H1 (cell line): ENCODE data around the gene NAGLU. TPM values are rescaled to one million over a fixed set of nuclear protein-coding genes. Genes with fewer than 3 reads are reported as not detected.

Experiments used
- ATF2 ChIP-seq: IDR thresholded peaks from 2 replicates; pipeline ENCODE4 v1.6.1; 2012; ENCODE audit warnings: low read length, inconsistent platforms
- NANOG ChIP-seq: IDR thresholded peaks from 2 replicates; pipeline ENCODE4 v1.6.1; 2011; ENCODE audit warnings: low read length, low read depth, mild to moderate bottlenecking, inconsistent platforms; ENCODE audit not compliant: insufficient read depth, poor library complexity, severe bottlenecking
- POU5F1 ChIP-seq: IDR thresholded peaks from 2 replicates; pipeline ENCODE4 v1.6.1; 2011; ENCODE audit warnings: low read depth, mild to moderate bottlenecking, low read length, moderate library complexity
- SIRT6 ChIP-seq: IDR thresholded peaks from one replicate; pipeline ENCODE4 v1.7.1; 2012; ENCODE audit warnings: low read length, inconsistent platforms
- polyA plus RNA-seq, 7 experiments: library from polyadenylated mRNA; depleted of rRNA in 3 of 7; stranded (reverse) in 5 of 7; unstranded in 2 of 7; fragments of >200 nt in 5 of 7; fragments of 200-250 nt in 2 of 7; gene quantifications; 1 replicate in 5 of 7; 2 replicates in 1 of 7; 4 replicates in 1 of 7; pipeline versions ENCODE4 v1.2.1 to v1.2.3, GENCODE V29; 2011 to 2013; ENCODE audit warnings: missing spikeins in 2 of 7, mixed read lengths in 2 of 7
- total RNA-seq: library from RNA; stranded (reverse); fragmentation: NEBNext Ultra II Directional; extraction: Animal tissue kit (Norgen Biotek cat#: 25700); gene quantifications from 2 replicates; pipeline ENCODE4 v1.2.1, GENCODE V29; 2021

Gene NAGLU
- total and polyA plus RNA-seq, 2 of the 8 experiments (the other 6 are each of a cell fraction or from before 2014, with no cell fraction given), result 21.3 to 21.6 TPM

- TF ChIP-seq NANOG (no peak), ATF2 (no peak), SIRT6 (no peak), POU5F1 (no peak)
Observed at GRCh38 chr17:42562388-42563142, 26.5 kb downstream of the NAGLU start (continued).
